Adrenal gland (tissue), 5 donors: ENCODE results near the gene SLU7.

ENCODE experiments used
- CTCF ChIP-seq, 6 experiments: fragments of 450-650 bp in 4 of 6; fragments of 200-600 bp in 2 of 6; sonication (generic) in 1 of 6; IDR thresholded peaks; 1 replicate in 5 of 6; 2 replicates in 1 of 6; pipeline versions ENCODE4 v1.5.1 to v1.8.0; 2016 to 2021; ENCODE audit warnings: antibody characterized with exemption in 6 of 6, mild to moderate bottlenecking in 2 of 6, moderate library complexity in 1 of 6
- POLR2A ChIP-seq, 2 donors: fragments of 450-650 bp; IDR thresholded peaks; one replicate each; pipeline ENCODE4 v1.6.1; 2017; ENCODE audit warnings: antibody characterized with exemption in 2 of 2, mild to moderate bottlenecking in 2 of 2, moderate library complexity in 1 of 2
- donor health status: DM: no; HTN: no; CAD: no.

GRCh38 chr5:160458806-160459800 lies 40.2 kb upstream of the SLU7 start:
- TF ChIP-seq CTCF (IDR thresholded peaks at IDR 0.05) (no peak), POLR2A (IDR thresholded peaks at IDR 0.05) (no peak)
